Gastroesophageal sphincter (tissue), 4 donors: Measurements from ENCODE around the gene DIS3L. TPM values are rescaled to one million over a fixed set of nuclear protein-coding genes. Genes with fewer than 3 reads are reported as not detected.
A peak's percentile ranks its signal among the peaks of the same experiment; 100 is the strongest.

ENCODE experiments used
- ATAC-seq: fragments of 150-250 bp; one replicate; pipeline ENCODE4 v1.9.1; 2016; ENCODE audit warnings: mild to moderate bottlenecking, moderate library complexity
- H3K27ac ChIP-seq, 4 donors: fragments of 200-600 bp; sonication (generic) in 3 of 4; 1 replicate in 3 of 4; 2 replicates in 1 of 4; pipeline ENCODE4 v1.5.1; 2016 to 2019
- H3K27me3 ChIP-seq: fragments of 200-600 bp; sonication (generic); one replicate; pipeline ENCODE4 v1.5.1; 2019
- H3K36me3 ChIP-seq, 2 donors: fragments of 200-600 bp; sonication (generic); one replicate each; pipeline ENCODE4 v1.5.1; 2019; ENCODE audit warnings: control low read depth in 1 of 2
- H3K4me1 ChIP-seq, 3 donors: fragments of 200-600 bp; sonication (generic); 1 replicate in 2 of 3; 2 replicates in 1 of 3; pipeline ENCODE4 v1.5.1; 2016 to 2019; ENCODE audit warnings: control low read depth in 2 of 3
- H3K4me3 ChIP-seq, 2 donors: fragments of 200-600 bp; sonication (generic); one replicate each; pipeline ENCODE4 v1.5.1; 2019; ENCODE audit warnings: mild to moderate bottlenecking in 1 of 2, moderate library complexity in 1 of 2
- H3K9me3 ChIP-seq, 3 donors: fragments of 200-600 bp; sonication (generic); one replicate each; pipeline ENCODE4 v1.5.1; 2017 to 2019; ENCODE audit warnings: control low read depth in 2 of 3
- CTCF ChIP-seq, 4 experiments: fragments of 200-600 bp in 2 of 4; fragments of 450-650 bp in 2 of 4; sonication (generic) in 1 of 4; IDR thresholded peaks; one replicate each; pipeline ENCODE4 v1.5.1; 2017 to 2019; ENCODE audit warnings: antibody characterized with exemption in 4 of 4, mild to moderate bottlenecking in 2 of 4, moderate library complexity in 2 of 4
- EP300 ChIP-seq: sonication (generic); formaldehyde crosslinking; IDR thresholded peaks from one replicate; pipeline ENCODE4 v1.6.1; 2017; ENCODE audit warnings: antibody characterized with exemption, mild to moderate bottlenecking
- POLR2A ChIP-seq, 2 donors: fragments of 450-650 bp; IDR thresholded peaks; one replicate each; pipeline ENCODE4 v1.6.1; 2017; ENCODE audit warnings: antibody characterized with exemption in 2 of 2, mild to moderate bottlenecking in 2 of 2, moderate library complexity in 1 of 2
- POLR2AphosphoS5 ChIP-seq: sonication (generic); formaldehyde crosslinking; IDR thresholded peaks from one replicate; pipeline ENCODE4 v1.6.1; 2017; ENCODE audit warnings: antibody characterized with exemption
- WGBS, 2 donors: methylation state at CpG; one replicate each; pipeline ENCODE4 v1.1.5; 2018; ENCODE audit warnings: low coverage in 1 of 2; 5-methylcytosine and 5-hydroxymethylcytosine counted together
- total RNA-seq, 4 donors: library from RNA; depleted of rRNA; stranded (reverse); fragments of >200 nt; gene quantifications; one replicate each; pipeline ENCODE4 v1.1.0, GENCODE V29; 2016

DIS3L gene
- total RNA-seq, 4 donors from 2014 or later: 33.9 to 40.0 (median 35.2) TPM

GRCh38 chr15:66294157-66294931 is 976 bp downstream of the DIS3L start:
- no peak for ATAC-seq
- WGBS, 2 donors: 2 to 5% methylated on average over 5 to 11 of the region's 16 CpGs

DNA sequence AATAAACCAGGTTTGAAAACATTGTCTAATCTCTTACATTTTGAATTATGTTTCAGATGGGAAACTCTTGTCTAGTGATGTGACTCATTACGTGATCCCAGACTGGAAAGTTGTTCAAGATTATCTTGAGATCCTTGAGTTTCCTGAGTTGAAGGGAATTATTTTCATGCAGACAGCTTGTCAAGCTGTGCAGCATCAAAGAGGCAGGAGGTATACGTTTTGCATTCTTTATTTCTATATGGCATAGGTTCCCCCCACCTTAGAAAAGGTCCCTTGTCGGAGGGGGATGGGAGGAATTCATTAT is 1.5 kb downstream of the DIS3L start:
- Histone ChIP-seq H3K27me3 (no peaks in the 10 kb centered on the region), H3K27ac (peak overlapping the region in 3 of 4 donors; percentile 87 to 96 (median 88)), H3K4me3 (peak overlapping the region in 1 of 2 donors; percentile 83), H3K36me3 (peaks cover 0 to 17% of the 10 kb centered on the region in 2 donors), H3K4me1 (peaks cover 0 to 49% (median 9%) of the 10 kb centered on the region in 3 donors), H3K9me3 (no peaks in the 10 kb centered on the region)
- TF ChIP-seq CTCF (IDR thresholded peaks at IDR 0.05) (no peak), EP300 (no peak), POLR2AphosphoS5 (no peak), POLR2A (IDR thresholded peaks at IDR 0.05) (no peak)
- ATAC-seq: no peak
- 25 to 29% methylated on average over 2 to 3 of the region's 3 CpGs for WGBS, 2 donors

More at GRCh38 chr15:66294157-66294931, 976 bp downstream of the DIS3L start:
- Histone ChIP-seq H3K27me3 (no peaks in the 10 kb centered on the region), H3K27ac (peak overlapping the region; percentile 68 to 96 (median 88)), H3K9me3 (no peaks in the 10 kb centered on the region), H3K4me1 (peaks cover 0 to 50% (median 9%) of the 10 kb centered on the region in 3 donors), H3K4me3 (peak overlapping the region; percentile 73 to 83), H3K36me3 (peaks cover 0 to 13% of the 10 kb centered on the region in 2 donors)
- TF ChIP-seq POLR2A (IDR thresholded peaks at IDR 0.05) (no peak), CTCF (IDR thresholded peaks at IDR 0.05) (no peak)

DNA sequence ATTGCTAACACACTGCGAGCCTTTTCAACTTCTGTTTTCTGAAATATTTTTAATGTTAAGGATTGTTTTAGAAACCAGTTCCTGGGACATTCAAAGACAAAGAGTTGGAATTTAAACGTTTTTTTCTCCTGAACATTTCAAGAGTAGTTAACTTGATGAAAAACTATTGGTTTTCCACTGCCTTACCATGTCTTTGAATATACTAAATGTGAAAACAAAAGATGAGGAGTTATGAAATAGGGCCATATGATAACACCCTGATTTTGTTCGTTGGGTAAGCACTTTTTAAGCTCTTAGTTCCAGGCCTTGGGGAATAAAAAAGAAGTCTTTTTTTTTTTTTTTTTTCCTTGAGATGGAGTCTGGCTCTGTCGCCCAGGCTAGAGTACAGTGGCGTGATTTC is 2.8 kb downstream of the DIS3L start:
- Histone ChIP-seq H3K36me3 (peaks cover 0 to 25% of the 10 kb centered on the region in 2 donors), H3K4me3 (no peak overlapping the region), H3K4me1 (peaks cover 0 to 48% (median 9%) of the 10 kb centered on the region in 3 donors), H3K9me3 (no peaks in the 10 kb centered on the region), H3K27ac (no peak overlapping the region), H3K27me3 (no peaks in the 10 kb centered on the region)
- WGBS, 2 donors: 47 to 60% methylated on average over 3 to 5 of the region's 5 CpGs
- no peak for ATAC-seq
- TF ChIP-seq CTCF (IDR thresholded peaks at IDR 0.05): no peak
- TF ChIP-seq POLR2A (IDR thresholded peaks at IDR 0.05): no peak
- no peak for TF ChIP-seq EP300
- no peak for TF ChIP-seq POLR2AphosphoS5

DNA sequence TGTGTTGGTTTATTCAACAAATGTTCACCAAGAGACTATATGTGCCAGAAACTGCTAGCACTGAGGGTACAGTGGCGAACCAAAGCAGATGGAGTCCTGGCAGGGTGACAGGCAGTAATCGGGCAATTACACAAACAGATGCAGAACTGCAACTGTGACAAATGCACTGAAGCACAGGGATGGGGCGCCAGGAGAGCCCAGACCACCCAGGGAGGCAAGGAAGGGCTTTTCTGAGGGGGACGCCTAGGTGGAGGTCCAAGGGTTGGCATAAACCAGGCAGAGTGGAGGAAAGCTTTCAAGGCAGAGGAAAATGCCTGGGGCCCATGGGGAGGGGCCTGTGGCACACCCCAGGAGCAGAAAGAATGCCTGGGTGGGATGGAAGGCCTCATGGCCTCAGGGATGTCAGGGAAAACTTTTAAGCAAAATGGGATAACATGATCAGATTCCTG is 5.5 kb downstream of the DIS3L start:
- Histone ChIP-seq H3K27me3 (no peaks in the 10 kb centered on the region), H3K4me3 (no peak overlapping the region), H3K36me3 (peaks cover 0 to 47% of the 10 kb centered on the region in 2 donors), H3K27ac (no peak overlapping the region), H3K4me1 (peaks cover 0 to 30% (median 5%) of the 10 kb centered on the region in 3 donors), H3K9me3 (no peaks in the 10 kb centered on the region)
- TF ChIP-seq POLR2AphosphoS5 (no peak), CTCF (IDR thresholded peaks at IDR 0.05) (no peak), POLR2A (IDR thresholded peaks at IDR 0.05) (no peak), EP300 (no peak)
- 55 to 83% methylated on average over 2 to 3 of the region's 4 CpGs for WGBS, 2 donors
- ATAC-seq: no peak
